NCI-H226 (cell line): Measurements from ENCODE around the gene KBTBD12.
A peak's percentile ranks its signal among the peaks of the same experiment; 100 is the strongest.

Experiments used
- DNase-seq: peaks from one replicate; pipeline ENCODE4 v3.0.0-alpha.2; 2015

KBTBD12 gene

GRCh38 chr3:127953091-127954035, 38.3 kb downstream of the KBTBD12 start:
- no peak for DNase-seq

DNA sequence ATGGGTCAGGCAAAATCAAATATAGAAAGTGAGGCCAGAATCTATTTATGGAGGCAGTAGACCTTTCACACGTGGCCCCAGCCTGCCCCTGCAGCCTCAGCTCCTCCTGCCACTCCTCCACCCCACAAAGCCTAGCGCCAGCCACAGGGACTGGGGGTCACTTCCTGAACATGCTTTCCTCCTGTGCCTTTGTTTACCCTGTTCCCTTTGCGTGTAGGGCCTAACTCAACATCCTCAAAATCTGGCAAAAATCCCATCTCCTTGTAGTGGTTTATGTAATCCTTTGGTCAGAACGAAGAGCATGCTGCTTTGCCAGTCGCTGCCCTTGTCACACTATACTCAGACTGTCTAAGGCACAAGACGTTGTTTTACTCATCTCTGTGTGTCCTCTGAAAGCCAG, 39.6 kb downstream of the KBTBD12 start:
- DNase-seq, result no peak

GRCh38 chr3:127955728-127956127, 40.7 kb downstream of the KBTBD12 start:
- DNase-seq, result no peak

DNA sequence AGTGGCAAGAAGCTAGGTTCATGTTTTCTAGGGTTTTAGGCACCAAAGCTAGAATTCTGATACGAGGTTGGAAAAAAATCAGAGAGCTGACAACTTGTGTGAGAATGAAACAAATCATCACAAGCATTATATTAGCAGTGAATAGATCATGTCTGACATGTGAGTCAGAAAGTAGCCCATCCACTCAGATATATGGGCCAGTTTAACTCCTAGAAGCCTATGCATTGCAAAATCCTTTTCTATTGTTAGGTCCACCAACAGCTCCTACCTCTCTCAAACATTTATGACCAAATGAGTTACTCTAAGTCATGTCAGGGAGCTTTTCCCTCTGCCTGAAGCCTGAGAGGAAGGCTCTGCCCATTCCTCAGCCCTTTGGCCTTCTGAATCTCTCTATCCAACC, 44.0 kb downstream of the KBTBD12 start:
- DNase-seq, result no peak

DNA sequence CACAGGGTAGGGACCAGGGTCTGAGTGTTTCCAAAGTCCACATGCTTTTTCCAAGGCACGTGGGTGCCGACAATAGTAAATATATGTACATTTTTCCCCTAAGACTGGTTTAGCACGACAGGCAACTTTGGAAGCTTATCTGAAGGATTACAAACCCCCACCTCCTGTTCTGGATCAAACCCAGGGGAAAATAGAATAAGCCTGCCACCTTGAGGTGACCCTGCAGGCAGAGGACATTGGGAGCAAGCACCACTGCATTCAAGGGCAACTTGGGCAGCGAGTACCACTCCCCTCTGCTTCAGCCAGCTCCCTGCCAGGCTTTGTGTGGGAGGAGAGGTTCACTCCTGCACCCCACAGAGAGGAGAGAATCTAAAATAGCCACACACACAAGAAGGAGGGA, 44.8 kb downstream of the KBTBD12 start:
- no peak for DNase-seq

DNA sequence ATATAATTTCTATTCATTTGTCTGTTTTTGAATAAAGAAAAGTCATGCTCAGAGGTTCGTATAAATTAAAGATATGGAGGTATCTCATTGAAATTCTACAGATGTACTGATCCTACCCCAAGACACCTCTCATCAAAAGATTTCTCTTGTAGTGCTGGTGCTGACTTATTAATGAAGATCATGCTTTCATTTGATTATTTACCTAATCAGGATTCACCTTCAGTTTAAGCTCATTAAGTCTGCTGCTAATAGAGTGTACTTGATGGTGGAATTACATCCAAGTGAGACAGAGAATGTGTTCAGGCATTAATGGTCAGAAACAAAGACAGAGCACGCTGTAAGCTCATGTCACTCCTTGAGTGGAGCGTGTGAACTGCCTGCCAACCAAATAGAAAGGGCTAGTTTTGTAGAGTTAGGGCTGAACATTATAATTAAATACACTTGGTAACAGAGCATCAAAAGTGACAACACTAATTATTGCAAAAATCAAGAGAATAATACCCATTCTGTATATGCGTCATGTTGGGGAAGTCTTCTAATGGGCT, 45.5 kb downstream of the KBTBD12 start:
- DNase-seq, result no peak

DNA sequence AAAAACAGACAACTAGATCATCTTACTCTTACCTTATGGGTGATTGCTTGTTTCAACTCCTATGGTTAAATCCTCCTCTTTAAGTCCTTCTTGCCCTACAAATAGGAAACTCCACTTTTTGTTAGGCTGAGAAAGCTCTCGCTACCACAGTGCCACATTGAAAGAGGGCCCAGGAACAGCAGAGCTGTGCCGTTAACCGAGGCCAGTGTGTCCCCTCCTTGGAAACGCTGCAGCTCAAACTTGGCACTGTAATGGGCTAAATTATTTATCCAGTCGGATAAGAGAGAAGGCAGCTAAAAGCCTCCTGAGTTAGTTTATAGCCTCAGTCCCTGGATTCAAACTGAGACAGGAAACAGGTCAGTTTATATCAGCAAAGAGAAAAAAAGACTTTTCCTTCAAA, 46.1 kb downstream of the KBTBD12 start:
- no peak for DNase-seq

GRCh38 chr3:127961963-127962362, 46.9 kb downstream of the KBTBD12 start:
- DNase-seq, result peak; percentile 75

DNA sequence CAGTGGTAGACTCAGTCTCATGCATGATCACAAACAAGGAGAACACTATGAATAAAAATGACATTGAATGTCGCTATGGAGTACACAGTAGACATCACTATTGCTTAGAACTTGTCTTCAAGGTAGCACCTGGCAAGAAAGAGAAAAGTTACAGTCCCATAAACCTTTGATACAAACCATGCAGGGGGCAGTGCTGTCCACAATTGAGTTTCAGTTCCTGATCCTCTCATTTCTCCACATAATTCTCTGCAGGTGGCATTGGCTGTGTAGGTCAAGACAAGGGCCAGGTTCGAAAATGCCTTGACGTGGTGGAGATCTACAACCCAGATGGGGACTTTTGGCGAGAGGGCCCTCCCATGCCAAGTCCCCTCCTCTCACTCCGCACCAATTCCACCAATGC, 47.9 kb downstream of the KBTBD12 start:
- no peak for DNase-seq

- peak; percentile 48 for DNase-seq
Measured at GRCh38 chr3:127964053-127964452, 49.0 kb downstream of the KBTBD12 start.

DNA sequence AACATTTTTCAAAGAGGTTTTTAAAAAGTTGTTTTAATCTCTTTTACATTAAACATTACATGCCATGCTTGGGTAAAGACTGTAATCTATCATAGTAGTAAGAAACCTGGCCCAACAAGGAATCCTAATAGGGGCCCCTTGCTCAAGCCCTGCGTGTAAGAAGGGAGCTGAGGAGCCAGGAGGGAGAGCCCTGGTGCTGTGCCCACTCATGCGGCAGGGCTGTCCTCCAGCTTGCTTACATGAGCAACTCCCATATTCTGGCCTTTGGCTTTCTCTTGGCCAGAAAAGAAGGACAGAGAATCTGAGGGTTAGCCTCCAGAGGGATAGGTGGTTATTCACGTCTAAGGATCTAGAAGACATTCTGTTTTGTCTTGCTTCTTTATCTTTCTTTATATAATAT, 49.8 kb downstream of the KBTBD12 start:
- DNase-seq, result no peak

DNA sequence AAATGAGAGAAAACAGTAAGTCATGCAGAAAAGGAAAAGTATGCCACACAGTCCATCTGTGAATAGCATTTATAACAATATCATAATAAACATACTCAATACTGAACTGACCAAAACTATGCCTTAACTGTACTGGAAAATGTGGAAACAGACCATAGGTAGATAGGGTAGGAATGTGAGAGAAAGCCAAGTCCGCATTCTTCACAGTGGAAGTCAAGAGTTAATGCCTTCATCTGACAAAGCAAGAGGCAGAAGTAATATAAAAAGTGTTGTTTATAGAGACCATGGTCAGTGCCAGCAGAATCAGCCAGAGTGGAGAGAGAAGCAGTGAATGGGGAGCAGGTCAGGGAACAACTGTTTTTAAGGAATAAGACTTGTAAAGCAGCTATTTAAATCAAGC, 52.3 kb downstream of the KBTBD12 start:
- peak; percentile 63 for DNase-seq

DNA sequence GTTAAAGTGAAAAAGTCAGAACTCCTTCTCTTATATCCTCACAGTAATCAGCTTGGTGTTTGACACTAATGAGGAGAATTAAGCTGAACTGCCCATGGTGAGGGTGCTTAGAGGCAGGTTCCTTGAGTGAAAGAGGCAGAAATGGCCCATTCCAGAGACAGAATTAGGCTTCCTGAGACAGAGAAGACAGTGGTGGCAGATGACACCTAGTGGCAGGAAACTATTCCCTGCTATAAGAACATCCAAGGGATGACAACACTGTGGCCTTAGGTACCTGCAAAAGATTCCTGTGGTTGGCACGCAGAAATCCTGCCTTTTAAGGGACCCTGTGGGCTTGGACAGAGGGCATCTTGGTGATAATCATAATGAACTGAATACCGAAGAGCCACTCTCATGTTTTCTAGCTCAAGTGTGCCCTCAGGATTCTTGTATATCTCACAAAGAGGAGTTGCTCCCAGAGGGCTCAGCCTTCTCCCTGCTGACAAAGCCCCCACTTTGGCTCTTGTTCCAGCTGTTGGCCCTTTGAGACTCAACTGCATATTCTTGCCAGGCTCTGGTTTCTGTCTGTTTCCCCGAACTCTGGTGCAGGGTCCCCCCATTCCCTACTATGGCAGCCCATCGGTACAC, 56.0 kb downstream of the KBTBD12 start:
- peak; percentile 11 for DNase-seq

DNA sequence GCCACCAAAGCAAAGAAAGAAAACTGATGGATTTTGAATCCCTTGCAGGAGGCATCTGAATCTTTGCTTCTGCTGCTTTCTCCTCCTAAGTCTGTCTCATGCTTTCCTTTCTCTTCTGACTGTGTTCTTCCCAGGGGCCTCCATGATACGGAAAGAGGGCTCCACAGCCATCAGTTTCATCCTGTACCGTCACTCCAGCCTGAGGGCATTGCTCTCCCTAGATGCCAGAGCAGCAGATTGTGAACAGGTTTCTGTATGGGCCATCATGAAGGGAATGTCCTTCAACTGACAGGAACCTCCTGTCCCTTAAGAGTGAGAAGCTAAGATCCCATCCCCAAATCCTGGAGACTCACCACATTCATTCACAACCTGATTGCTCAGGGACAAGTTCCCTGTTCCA, 59.2 kb downstream of the KBTBD12 start:
- DNase-seq, result no peak

DNA sequence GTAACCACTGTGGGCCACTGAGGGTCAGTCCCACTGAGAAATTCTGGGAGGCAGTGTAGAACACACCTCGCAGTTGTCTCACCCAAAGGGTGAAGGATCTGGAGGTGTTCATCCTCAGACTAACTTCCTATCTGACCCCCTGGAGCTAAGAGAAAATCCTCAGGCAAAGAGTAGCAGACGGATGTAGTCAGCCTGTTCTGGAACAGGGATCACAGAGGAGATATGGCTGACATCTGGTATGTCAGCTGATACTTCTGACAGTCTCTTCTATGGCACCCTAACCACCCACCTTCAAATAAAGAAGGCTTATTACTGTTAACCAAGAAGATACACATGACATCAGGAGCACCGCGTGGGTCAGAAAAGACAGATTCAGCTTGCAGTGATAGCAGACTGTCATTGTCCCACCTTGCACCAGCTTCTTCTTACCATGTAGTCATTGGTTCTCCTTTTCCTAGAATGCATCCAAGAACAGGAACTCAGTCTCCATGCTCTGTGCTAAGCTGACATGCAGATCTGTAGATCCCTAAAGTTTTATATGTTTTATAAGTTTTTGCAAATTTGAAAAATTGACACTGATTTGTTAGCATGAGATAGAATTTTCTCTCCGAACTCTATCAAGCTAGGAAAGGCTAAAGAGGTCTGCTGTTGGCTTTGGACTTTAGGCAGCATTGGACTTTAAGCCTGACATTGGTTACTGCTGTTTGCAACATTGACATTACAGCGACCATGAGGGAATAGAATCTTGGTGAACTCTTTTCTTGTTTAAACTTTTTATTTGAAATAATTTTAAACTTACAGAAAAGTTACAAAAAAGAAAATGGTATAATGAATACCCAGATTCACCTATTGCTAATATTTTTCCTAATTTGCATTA, 60.4 kb downstream of the KBTBD12 start:
- no peak for DNase-seq

- no peak for DNase-seq
Measured at GRCh38 chr3:127978636-127979035, 63.6 kb downstream of the KBTBD12 start.

- no peak for DNase-seq
Measured at GRCh38 chr3:127979473-127979872, 64.4 kb downstream of the KBTBD12 start.

DNA sequence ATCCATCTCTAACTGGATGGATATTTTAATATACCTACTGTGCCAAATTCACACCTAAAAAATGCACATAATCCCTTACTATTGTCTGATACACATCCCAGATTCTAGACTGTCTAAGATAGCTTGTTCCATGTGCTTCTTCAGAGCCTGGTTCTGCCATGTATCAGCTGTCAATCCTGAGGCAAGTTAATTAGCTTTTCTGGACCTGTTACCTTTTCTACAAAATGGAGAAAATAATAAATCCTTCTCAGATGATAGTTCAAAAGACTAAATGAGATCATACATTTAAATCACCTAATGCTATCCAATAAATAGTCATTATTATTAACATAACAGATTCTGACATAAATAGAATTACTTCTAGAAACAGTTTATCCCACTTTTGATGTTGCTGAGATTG, 66.1 kb downstream of the KBTBD12 start:
- DNase-seq, result no peak

DNA sequence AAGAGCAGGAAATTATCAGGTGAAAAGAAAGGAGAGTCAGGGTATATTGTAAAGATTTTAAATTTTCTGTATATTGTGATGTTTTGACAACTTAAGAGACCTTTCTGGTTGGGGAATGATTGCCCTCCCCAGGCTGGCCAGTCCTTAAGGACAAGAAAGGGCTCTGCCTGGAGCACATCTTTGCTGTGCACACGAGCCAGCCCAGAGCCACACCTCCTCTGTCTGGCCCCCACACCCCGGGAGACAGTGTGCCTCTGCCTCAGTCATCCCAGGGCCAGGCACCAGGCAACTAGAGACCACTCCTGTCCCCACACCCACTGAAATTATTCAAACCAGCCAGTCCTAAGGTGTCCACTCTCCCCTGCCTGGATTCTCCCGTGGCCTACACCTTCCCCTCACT, 67.1 kb downstream of the KBTBD12 start:
- DNase-seq, result no peak

- DNase-seq, result peak; percentile 83
Measured at GRCh38 chr3:127984241-127984975, 69.4 kb downstream of the KBTBD12 start.

DNA sequence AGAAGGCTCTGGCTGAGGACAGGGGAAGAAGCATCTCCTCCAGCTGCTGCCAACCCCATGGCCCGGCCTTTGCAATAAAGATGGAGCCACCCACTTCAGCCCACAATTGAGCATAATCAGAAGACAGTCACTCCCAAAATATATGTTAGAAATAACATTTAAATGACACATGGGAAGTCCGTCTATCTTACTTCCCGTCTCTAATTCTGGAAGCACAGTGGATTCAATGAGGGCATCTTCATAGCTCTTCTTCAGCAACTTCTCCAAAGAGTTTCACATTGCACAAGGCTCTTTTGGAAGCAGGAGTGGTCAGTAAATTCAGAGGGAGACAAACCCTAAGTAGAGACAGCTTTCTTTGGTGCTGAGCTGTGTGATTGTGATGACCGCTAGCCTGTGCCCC, 70.2 kb downstream of the KBTBD12 start:
- no peak for DNase-seq

DNA sequence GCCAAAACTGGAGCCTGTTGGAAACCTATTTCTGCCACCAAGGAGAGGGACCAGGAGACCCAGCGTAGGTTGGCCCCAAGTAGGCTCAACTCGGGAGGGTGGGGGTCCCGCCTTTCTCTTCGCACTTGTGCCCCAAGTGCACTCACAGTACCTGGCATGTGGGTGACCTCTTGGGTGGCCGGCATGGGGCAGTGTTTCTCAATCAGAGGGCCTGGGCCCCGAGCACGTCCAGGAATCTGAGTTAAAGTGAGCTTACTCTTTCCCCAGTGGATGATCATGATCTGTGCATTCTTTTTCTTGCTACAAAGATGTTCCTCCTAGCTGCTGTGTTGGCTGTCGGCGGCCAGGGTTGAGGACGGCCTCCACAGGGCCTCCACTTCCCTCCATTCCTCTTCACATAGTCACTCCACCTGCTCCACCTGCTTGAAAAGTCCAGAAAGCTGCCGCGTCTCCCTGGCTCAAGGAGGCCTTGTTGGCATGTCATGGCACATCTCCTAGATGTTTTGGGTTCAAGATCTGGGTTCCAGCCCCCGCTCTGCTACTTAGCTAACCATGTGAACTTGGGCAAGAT, 70.7 kb downstream of the KBTBD12 start:
- DNase-seq, result no peak
